HepG2 (cell line): Measurements from ENCODE around the gene R3HDM1. TPM values are rescaled to one million over a fixed set of nuclear protein-coding genes. Genes with fewer than 3 reads are reported as not detected.

Experiments used
- ATAC-seq: fragments of 200-7000 bp; cut with Tn5 transposase; 3 replicates; pipeline ENCODE4 v1.9.1; 2020; ENCODE audit warnings: mild to moderate bottlenecking, moderate library complexity
- BruUV-seq: library from RNA; stranded (reverse); fragments of 400-500 nt; replicated peaks from 2 replicates; lab custom pipeline; 2021; lab: Mats Ljungman, UMichigan
- CTCF ChIA-PET: fragments of 300-600 bp; formaldehyde crosslinking; extraction: SDS; loops from one replicate; lab custom pipeline; 2021; ENCODE audit warnings: low total read pairs, inconsistent platforms, low intra/inter-chr PET ratio; lab: Yijun Ruan, JAX
- POLR2A ChIA-PET: fragments of 350-600 bp; sonication (Branson Sonifier 250); formaldehyde crosslinking; loops from one replicate; lab custom pipeline; 2020; ENCODE audit warnings: antibody characterized with exemption, inconsistent platforms; lab: Yijun Ruan, JAX
- DNase-seq: peaks from one replicate; pipeline ENCODE4 v3.0.0-alpha.2; 2015; ENCODE audit warnings: low spot score
- FAIRE-seq: peaks from 3 replicates; lab custom pipeline; 2011; peaks lifted over from hg19 to GRCh38; lab: Jason Lieb, UNC
- H2AFZ ChIP-seq: one replicate; pipeline ENCODE4 v1.6.1; 2011; ENCODE audit warnings: low read length, inconsistent platforms
- H3K27ac ChIP-seq: fragments of 300-600 bp; 3 replicates; pipeline ENCODE4 v1.8.0; 2011; ENCODE audit warnings: mixed run types, mild to moderate bottlenecking, mixed read lengths, low read length, inconsistent platforms; ENCODE audit not compliant: insufficient read depth; ENCODE audit errors: extremely low read length
- H3K27me3 ChIP-seq, 2 experiments: fragments of 200-600 bp in 1 of 2; 2 replicates in 1 of 2; 3 replicates in 1 of 2; pipeline versions ENCODE4 v1.6.0 to v1.8.0; 2011; ENCODE audit warnings: low read length in 2 of 2, mild to moderate bottlenecking in 2 of 2, moderate library complexity in 2 of 2, inconsistent platforms in 1 of 2; ENCODE audit not compliant: insufficient read depth in 2 of 2, control insufficient read depth in 1 of 2
- H3K36me3 ChIP-seq, 2 experiments: fragments of 200-600 bp in 1 of 2; replicated peaks in 1 of 2; 2 replicates in 1 of 2; 3 replicates in 1 of 2; pipeline versions ENCODE4 v1.5.1 to v1.8.0; 2011; ENCODE audit warnings: low read length in 2 of 2, inconsistent platforms in 1 of 2; ENCODE audit not compliant: insufficient read depth in 2 of 2, control insufficient read depth in 1 of 2
- H3K4me1 ChIP-seq: 2 replicates; pipeline ENCODE4 v1.5.1; 2012; ENCODE audit warnings: low read length, inconsistent platforms; ENCODE audit not compliant: insufficient read depth
- H3K4me2 ChIP-seq: 2 replicates; pipeline ENCODE4 v1.6.0; 2011; ENCODE audit warnings: low read depth, low read length, inconsistent platforms
- H3K4me3 ChIP-seq, 3 experiments: fragments of 200-600 bp in 1 of 3; sonication (generic), shearing (Covaris generic) in 1 of 3; replicated peaks in 1 of 3; 2 replicates each; pipeline ENCODE4 v1.5.1; 2011 to 2016; ENCODE audit warnings: low read length in 3 of 3, inconsistent platforms in 2 of 3, low read depth in 2 of 3, mild to moderate bottlenecking in 2 of 3, control low read depth in 1 of 3, mixed read lengths in 1 of 3; ENCODE audit not compliant: insufficient read depth in 1 of 3
- H3K79me2 ChIP-seq: one replicate; pipeline ENCODE4 v1.6.1; 2011; ENCODE audit warnings: low read length, inconsistent platforms; ENCODE audit not compliant: insufficient read depth
- H3K9ac ChIP-seq: 2 replicates; pipeline ENCODE4 v1.6.0; 2011; ENCODE audit warnings: mild to moderate bottlenecking, low read depth, low read length, inconsistent platforms; ENCODE audit not compliant: insufficient read depth
- H3K9me3 ChIP-seq: 2 replicates; pipeline ENCODE4 v1.5.1; 2012; ENCODE audit warnings: mild to moderate bottlenecking, low read length
- H4K20me1 ChIP-seq: 2 replicates; pipeline ENCODE4 v1.6.0; 2011; ENCODE audit warnings: inconsistent platforms, mild to moderate bottlenecking, low read length, moderate library complexity; ENCODE audit not compliant: insufficient read depth
- ARID2 ChIP-seq: sonication (generic); formaldehyde crosslinking; IDR thresholded peaks from 2 replicates; pipeline ENCODE4 v1.8.1; 2022; ENCODE audit warnings: mild to moderate bottlenecking, missing genetic modification reagents, borderline replicate concordance
- ESRRA ChIP-seq: sonication (generic); formaldehyde crosslinking; IDR thresholded peaks from 2 replicates; pipeline ENCODE4 v1.5.1; 2020; ENCODE audit warnings: mild to moderate bottlenecking, low read depth, missing genetic modification reagents
- GLI4 ChIP-seq: sonication (generic); formaldehyde crosslinking; IDR thresholded peaks from 2 replicates; pipeline ENCODE4 v1.5.1; 2020; ENCODE audit warnings: missing genetic modification reagents, mild to moderate bottlenecking, moderate library complexity, borderline replicate concordance
- KLF6 ChIP-seq: IDR thresholded peaks from 2 replicates; pipeline ENCODE4 v1.8.0; 2016; ENCODE audit warnings: missing biosample characterization, missing genetic modification reagents
- MATR3 ChIP-seq: sonication (generic); formaldehyde crosslinking; IDR thresholded peaks from 2 replicates; pipeline ENCODE4 v1.4.0; 2020; ENCODE audit warnings: missing genetic modification reagents
- MAX ChIP-seq: IDR thresholded peaks from 2 replicates; pipeline ENCODE4 v1.6.1; 2012; ENCODE audit warnings: inconsistent platforms
- PBX3 ChIP-seq: sonication (generic); formaldehyde crosslinking; IDR thresholded peaks from 2 replicates; pipeline ENCODE4 v1.8.1; 2023; ENCODE audit warnings: missing genetic modification reagents, inconsistent platforms, borderline replicate concordance
- POLR2AphosphoS5 ChIP-seq: IDR thresholded peaks from 2 replicates; pipeline ENCODE4 v1.6.1; 2012; ENCODE audit warnings: low read depth, low read length
- THAP11 ChIP-seq: IDR thresholded peaks from 2 replicates; pipeline ENCODE4 v1.6.1; 2016; ENCODE audit warnings: missing biosample characterization, missing genetic modification reagents
- TP53 ChIP-seq: sonication (generic); formaldehyde crosslinking; conservative IDR thresholded peaks from 2 replicates; pipeline ENCODE4 v1.4.0; 2020; ENCODE audit warnings: missing genetic modification reagents
- XRCC5 ChIP-seq: fragments of 200-400 bp; formaldehyde crosslinking; optimal IDR thresholded peaks from 2 replicates; pipeline ENCODE3; 2017; ENCODE audit warnings: mild to moderate bottlenecking, low read length
- ZBTB3 ChIP-seq: sonication (generic); formaldehyde crosslinking; IDR thresholded peaks from 2 replicates; pipeline ENCODE4 v1.4.0; 2020; ENCODE audit warnings: low read depth, mild to moderate bottlenecking, moderate library complexity, missing genetic modification reagents, borderline replicate concordance
- ZBTB38 ChIP-seq: sonication (generic); formaldehyde crosslinking; IDR thresholded peaks from 2 replicates; pipeline ENCODE4 v1.5.1; 2020; ENCODE audit warnings: mild to moderate bottlenecking, missing genetic modification reagents
- ZBTB42 ChIP-seq: sonication (generic); formaldehyde crosslinking; IDR thresholded peaks from 2 replicates; pipeline ENCODE4 v1.5.0; 2020; ENCODE audit warnings: mild to moderate bottlenecking, missing genetic modification reagents
- ZFP37 ChIP-seq: sonication (generic); formaldehyde crosslinking; IDR thresholded peaks from 2 replicates; pipeline ENCODE4 v1.4.0; 2020; ENCODE audit warnings: missing genetic modification reagents, borderline replicate concordance
- ZFY ChIP-seq: sonication (generic); formaldehyde crosslinking; IDR thresholded peaks from 2 replicates; pipeline ENCODE4 v1.4.0; 2020; ENCODE audit warnings: missing genetic modification reagents
- ZNF615 ChIP-seq: sonication (generic); formaldehyde crosslinking; IDR thresholded peaks from 2 replicates; pipeline ENCODE4 v1.5.0; 2020; ENCODE audit warnings: mild to moderate bottlenecking, missing genetic modification reagents, borderline replicate concordance
- ZNF770 ChIP-seq: sonication (generic); formaldehyde crosslinking; IDR thresholded peaks from 2 replicates; pipeline ENCODE4 v1.5.0; 2020; ENCODE audit warnings: mild to moderate bottlenecking, missing genetic modification reagents
- ZNF790 ChIP-seq: sonication (generic); formaldehyde crosslinking; IDR thresholded peaks from 2 replicates; pipeline ENCODE4 v1.8.0; 2022; ENCODE audit warnings: missing genetic modification reagents, mild to moderate bottlenecking, borderline replicate concordance
- ZNF891 ChIP-seq: sonication (generic); formaldehyde crosslinking; IDR thresholded peaks from 2 replicates; pipeline ENCODE4 v1.5.0; 2020; ENCODE audit warnings: mild to moderate bottlenecking, missing genetic modification reagents
- WGBS: methylation state at CpG from one replicate; pipeline ENCODE4 v1.1.6; 2017; ENCODE audit warnings: low lambda C conversion rate; 5-methylcytosine and 5-hydroxymethylcytosine counted together
- in situ Hi-C: cut with HindIII; loops from 2 replicates; pipeline ENCODE4 v1.10.0; 2017; ENCODE audit warnings: low pct_unique_long_range_greater_than_20kb; ENCODE audit not compliant: extremely low pct_ligation_motif_present
- intact Hi-C: fragments of 100-400 bp; cut with micrococcal nuclease; formaldehyde crosslinking; loops from one replicate; pipeline ENCODE4 v1.10.0; 2022; ENCODE audit not compliant: unreplicated experiment
- polyA plus RNA-seq, 8 experiments: library from polyadenylated mRNA; depleted of rRNA in 3 of 8; stranded (reverse) in 7 of 8; unstranded in 1 of 8; fragments of >200 nt; fragmentation: Illumina TruSeq in 4 of 8; extraction: Trizol in 4 of 8; gene quantifications; 2 replicates each; pipeline versions ENCODE4 v1.2.1 to v1.2.3, GENCODE V29; 2011 to 2016; ENCODE audit warnings: low read depth in 4 of 8, missing spikeins in 1 of 8, mixed read lengths in 1 of 8; ENCODE audit not compliant: insufficient read depth in 1 of 8
- total RNA-seq, 5 experiments: library from RNA; depleted of rRNA; stranded (reverse); fragments of >200 nt; fragmentation: Illumina TruSeq; extraction: Trizol; gene quantifications; 2 replicates each; pipeline ENCODE4 v1.2.3, GENCODE V29; 2016; ENCODE audit warnings: low read depth in 1 of 5

R3HDM1 gene
- total and polyA plus RNA-seq, 2 of the 13 experiments (the other 11 are each of a cell fraction or from before 2014, with no cell fraction given): 15.7 to 54.3 TPM

- H3K4me3 ChIP-seq: peak overlapping the region; percentile 85 to 98 (median 95)
- peak overlapping the region; percentile 83 for H3K4me2 ChIP-seq
- no peak overlapping the region for H2AFZ ChIP-seq
- FAIRE-seq (peak; percentile 79), ATAC-seq (peak; percentile 60), DNase-seq (peak; percentile 65)
- H3K9me3 ChIP-seq: no peaks in the 10 kb centered on the region
- in situ Hi-C loops (no loop called here), intact Hi-C loops (no loop called here)
- CTCF ChIA-PET: no interaction called here
- peaks cover 51% of the 10 kb centered on the region for H3K79me2 ChIP-seq
- peak overlapping the region; percentile 93 for H3K27ac ChIP-seq
- H4K20me1 ChIP-seq: peaks cover 43% of the 10 kb centered on the region
- peaks cover 28% of the 10 kb centered on the region for H3K4me1 ChIP-seq
- no peaks in the 10 kb centered on the region; a peak in 1 of 5 replicates for H3K27me3 ChIP-seq
- no TSS peak for BruUV-seq
- POLR2A ChIA-PET: interaction anchor here (0.7 to 1.1 kb wide), 2 partner anchors 14 to 211 kb away, joined by 3 read pairs; partner anchors contain the start of genes R3HDM1 and ZRANB3
- WGBS: 2% methylated on average over 20 of the region's 34 CpGs
- H3K36me3 ChIP-seq: peaks cover 0 to 23% of the 10 kb centered on the region in 2 experiments; a peak in 4 of 5 replicates
- H3K9ac ChIP-seq: peak overlapping the region; percentile 99
- TF ChIP-seq ZNF790: no peak
- peak; percentile 20; the same call in 1 of the 2 replicates for TF ChIP-seq THAP11
- no peak for TF ChIP-seq ZBTB3 (CRISPR knock-in tag)
- peak; percentile 19; the same call in 1 of the 2 replicates for TF ChIP-seq ARID2 (CRISPR knock-in tag)
- TF ChIP-seq ZFP37 (CRISPR knock-in tag): peak; percentile 50; the same call in 1 of the 2 replicates
- TF ChIP-seq ZBTB38 (CRISPR knock-in tag): no peak; the same call in 1 of the 2 replicates
- no peak for TF ChIP-seq PBX3
- TF ChIP-seq TP53: no peak
- no peak; the same call in 1 of the 2 replicates for TF ChIP-seq MAX
- TF ChIP-seq ESRRA (CRISPR knock-in tag): no peak
- 0 out of 2 replicates have a peak, but pooled peaks have one; percentile 0 for TF ChIP-seq ZNF891
- TF ChIP-seq XRCC5: no peak
- TF ChIP-seq ZNF770 (CRISPR knock-in tag): peak; percentile 18; the same call in 1 of the 2 replicates
- no peak for TF ChIP-seq MATR3
- TF ChIP-seq KLF6 (CRISPR knock-in tag): 0 out of 2 replicates have a peak, but pooled peaks have one; percentile 2
- 0 out of 2 replicates have a peak, but pooled peaks have one; percentile 11 for TF ChIP-seq ZBTB42 (CRISPR knock-in tag)
- peak; percentile 53; the same call in 1 of the 2 replicates for TF ChIP-seq POLR2AphosphoS5
- TF ChIP-seq GLI4 (CRISPR knock-in tag): peak; percentile 12; the same call in 1 of the 2 replicates
- no peak for TF ChIP-seq ZNF615 (CRISPR knock-in tag)
- TF ChIP-seq ZFY (CRISPR knock-in tag): peak; percentile 82
These were observed 211.1 kb downstream of the R3HDM1 start for GRCh38 chr2:135742325-135742757.
